Glutamatergic neuron (in vitro differentiated cells): Measurements from ENCODE around the gene PCDHGA8. TPM values are rescaled to one million over a fixed set of nuclear protein-coding genes. Genes with fewer than 3 reads are reported as not detected.

Experiments used
- DNase-seq: peaks from one replicate; pipeline ENCODE4 v3.0.0; 2022
- H3K27ac Mint-ChIP-seq: one replicate; pipeline ENCODE4 v1.8.0; 2020; ENCODE audit warnings: mild to moderate bottlenecking, mixed read lengths, inconsistent platforms; ENCODE audit not compliant: unreplicated experiment
- H3K27me3 Mint-ChIP-seq: one replicate; pipeline ENCODE4 v1.8.0; 2020; ENCODE audit warnings: mild to moderate bottlenecking, moderate library complexity, mixed read lengths, inconsistent platforms; ENCODE audit not compliant: unreplicated experiment
- H3K36me3 Mint-ChIP-seq: one replicate; pipeline ENCODE4 v1.8.0; 2020; ENCODE audit warnings: mild to moderate bottlenecking, mixed read lengths, inconsistent platforms; ENCODE audit not compliant: unreplicated experiment
- H3K4me1 Mint-ChIP-seq: one replicate; pipeline ENCODE4 v1.8.0; 2020; ENCODE audit warnings: mild to moderate bottlenecking, low read depth, mixed read lengths, inconsistent platforms; ENCODE audit not compliant: unreplicated experiment
- H3K4me3 Mint-ChIP-seq: one replicate; pipeline ENCODE4 v1.8.0; 2020; ENCODE audit warnings: mild to moderate bottlenecking, mixed read lengths, inconsistent platforms; ENCODE audit not compliant: unreplicated experiment
- H3K9me3 Mint-ChIP-seq: one replicate; pipeline ENCODE4 v1.8.0; 2020; ENCODE audit warnings: mild to moderate bottlenecking, moderate library complexity, mixed read lengths, inconsistent platforms; ENCODE audit not compliant: unreplicated experiment
- CTCF ChIP-seq: fragments of 200-600 bp; sonication (generic); IDR thresholded peaks from one replicate; pipeline ENCODE4 v1.5.0; 2021; ENCODE audit not compliant: partially characterized antibody, unreplicated experiment
- long read RNA-seq: library from polyadenylated mRNA; unstranded; transcript quantifications from one replicate; pipeline ENCODE4 v2.0.0, GENCODE V29; 2020; ENCODE audit not compliant: unreplicated experiment
- total RNA-seq: library from RNA; stranded (reverse); fragmentation: NEBNext Ultra II Directional; extraction: Animal tissue kit (Norgen Biotek cat#: 25700); gene quantifications from one replicate; pipeline ENCODE4 v1.2.1, GENCODE V29; 2021; ENCODE audit not compliant: unreplicated experiment

Gene PCDHGA8
- 7.2 TPM for total RNA-seq
- long read RNA-seq = 0 reads

GRCh38 chr5:141392429-141393198 is at the start of gene PCDHGA8:
TSS of gene PCDHGA8 (plus strand) at chr5:141392633. CDS start at chr5:141392814, 181 bp downstream.
- H3K9me3 Mint-ChIP-seq = peaks cover 48% of the 10 kb centered on the region
- no peak for TF ChIP-seq CTCF

GRCh38 chr5:141342773-141343172 is 49.7 kb upstream of the PCDHGA8 start:
- H3K27ac Mint-ChIP-seq = no peak overlapping the region
- H3K27me3 Mint-ChIP-seq = peaks cover 3% of the 10 kb centered on the region
- no peaks in the 10 kb centered on the region for H3K4me1 Mint-ChIP-seq
- no peak for TF ChIP-seq CTCF
- H3K4me3 Mint-ChIP-seq = no peak overlapping the region
- H3K36me3 Mint-ChIP-seq = peaks cover 61% of the 10 kb centered on the region
- no peak for DNase-seq
- H3K9me3 Mint-ChIP-seq = peaks cover 27% of the 10 kb centered on the region

More at GRCh38 chr5:141392429-141393198, at the start of gene PCDHGA8:
- no peak for DNase-seq
- Mint-ChIP-seq H3K27ac (peak within 1 kb of the TSS; percentile 48), H3K4me3 (no peak within 1 kb of the TSS), H3K36me3 (peaks cover 69% of the 10 kb centered on the region), H3K27me3 (peaks cover 12% of the 10 kb centered on the region), H3K4me1 (peaks cover 3% of the 10 kb centered on the region)

GRCh38 chr5:141343242-141343952 is 49.0 kb upstream of the PCDHGA8 start, which contains the start of gene PCDHGA3:
TSS of gene PCDHGA3 (plus strand) at chr5:141343829. CDS start at chr5:141344034, 205 bp downstream.
- TF ChIP-seq CTCF = no peak
- H3K4me3 Mint-ChIP-seq = peak within 1 kb of the TSS; percentile 81
- no peaks in the 10 kb centered on the region for H3K4me1 Mint-ChIP-seq
- H3K27ac Mint-ChIP-seq = peak within 1 kb of the TSS; percentile 78
- H3K9me3 Mint-ChIP-seq = peaks cover 22% of the 10 kb centered on the region
- peaks cover 3% of the 10 kb centered on the region for H3K27me3 Mint-ChIP-seq
- no peak for DNase-seq
- H3K36me3 Mint-ChIP-seq = peaks cover 58% of the 10 kb centered on the region

- H3K27ac Mint-ChIP-seq = peak overlapping the region; percentile 78
- peaks cover 19% of the 10 kb centered on the region for H3K9me3 Mint-ChIP-seq
- peaks cover 59% of the 10 kb centered on the region for H3K36me3 Mint-ChIP-seq
- H3K4me1 Mint-ChIP-seq = no peaks in the 10 kb centered on the region
- peaks cover 1% of the 10 kb centered on the region for H3K27me3 Mint-ChIP-seq
- no peak for DNase-seq
- peak overlapping the region; percentile 81 for H3K4me3 Mint-ChIP-seq
- TF ChIP-seq CTCF = no peak
Observed at GRCh38 chr5:141343953-141344463, 48.4 kb upstream of the PCDHGA8 start.
